Measurements from ENCODE around the gene ARHGAP27.
"Not testable (repeated sequence)": the region's sequence is repeated elsewhere in the genome, so short reads cannot be mapped to it uniquely, and the experiment has no call there.

The ARHGAP27 gene

DNA sequence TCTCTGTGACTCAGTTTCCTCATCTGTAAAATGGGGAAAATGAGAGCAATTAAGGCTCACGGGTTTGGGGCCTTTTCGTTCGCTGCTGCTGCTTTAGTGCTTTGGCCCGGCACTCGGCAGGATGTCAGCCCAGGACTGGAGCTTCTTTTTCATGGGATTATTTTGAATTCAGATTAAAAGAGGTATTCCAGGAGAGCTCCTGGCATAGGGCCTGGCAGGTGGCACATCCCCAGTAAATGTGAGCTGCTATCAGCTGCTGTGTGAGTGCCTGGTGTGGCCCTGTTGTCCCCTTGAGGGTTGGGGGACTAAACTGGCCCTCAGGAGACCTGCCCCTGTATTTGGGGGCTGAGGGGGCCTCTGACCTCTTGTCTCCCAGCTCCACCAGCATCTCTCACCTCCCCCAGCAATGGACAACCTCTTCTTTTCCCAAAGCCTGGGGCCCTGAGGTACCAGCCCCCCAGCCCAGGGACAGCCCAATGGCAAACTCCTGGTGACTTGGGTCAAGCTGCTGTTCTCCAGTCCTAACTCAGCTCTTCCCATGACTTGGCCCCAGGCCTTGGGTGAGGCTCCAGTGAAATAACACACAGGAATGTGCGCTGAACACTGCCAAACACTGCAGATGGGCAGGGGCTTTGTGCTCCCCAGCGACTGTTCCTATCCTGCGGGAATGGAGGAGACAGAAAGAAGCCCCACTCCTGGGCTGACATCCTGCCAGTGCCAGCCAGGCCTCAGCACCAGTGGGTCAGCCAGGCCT lies 14.4 kb upstream of the ARHGAP27 start:
- not testable (repeated sequence) for DNase-seq

DNA sequence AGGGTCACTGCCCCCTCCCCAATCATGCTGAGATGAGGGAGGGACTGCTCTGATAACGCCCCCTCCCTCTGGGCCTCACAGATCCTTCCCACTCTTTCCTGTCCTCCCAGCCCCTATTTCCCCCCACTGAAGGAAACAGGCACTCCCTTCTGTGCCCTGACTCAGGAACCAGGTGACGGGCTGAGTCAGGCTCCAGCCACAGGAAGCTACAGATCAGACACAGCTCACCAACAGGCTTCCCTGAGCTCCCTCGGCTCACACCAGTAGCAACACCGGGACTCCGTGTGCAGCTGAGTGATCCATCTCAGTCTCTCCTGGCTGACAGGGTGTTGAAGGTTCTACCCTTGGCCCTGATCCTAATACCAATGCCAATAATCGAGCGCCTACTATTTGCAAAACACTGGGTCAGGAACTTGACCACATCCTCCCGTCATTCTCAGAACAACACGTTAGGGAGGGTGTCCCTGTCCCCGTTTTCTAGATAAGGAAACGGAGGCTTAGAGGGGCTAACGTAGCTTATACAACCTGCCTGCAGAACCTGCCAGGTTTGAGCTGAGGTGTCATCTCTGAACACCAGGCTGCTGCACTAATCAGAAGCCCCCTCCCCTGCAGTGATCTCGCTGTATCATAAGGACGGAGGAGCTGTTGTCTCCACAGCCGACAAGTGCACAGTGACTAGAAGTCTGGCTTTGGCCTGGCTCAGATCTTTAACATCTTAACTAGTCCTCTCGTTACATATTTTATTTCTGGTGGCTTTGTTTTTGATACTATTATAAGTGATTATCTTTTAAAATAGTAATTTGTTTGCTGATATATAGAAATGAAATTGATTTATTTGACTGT lies 13.5 kb upstream of the ARHGAP27 start:
- DNase-seq = peak; percentile 31 to 48

DNA sequence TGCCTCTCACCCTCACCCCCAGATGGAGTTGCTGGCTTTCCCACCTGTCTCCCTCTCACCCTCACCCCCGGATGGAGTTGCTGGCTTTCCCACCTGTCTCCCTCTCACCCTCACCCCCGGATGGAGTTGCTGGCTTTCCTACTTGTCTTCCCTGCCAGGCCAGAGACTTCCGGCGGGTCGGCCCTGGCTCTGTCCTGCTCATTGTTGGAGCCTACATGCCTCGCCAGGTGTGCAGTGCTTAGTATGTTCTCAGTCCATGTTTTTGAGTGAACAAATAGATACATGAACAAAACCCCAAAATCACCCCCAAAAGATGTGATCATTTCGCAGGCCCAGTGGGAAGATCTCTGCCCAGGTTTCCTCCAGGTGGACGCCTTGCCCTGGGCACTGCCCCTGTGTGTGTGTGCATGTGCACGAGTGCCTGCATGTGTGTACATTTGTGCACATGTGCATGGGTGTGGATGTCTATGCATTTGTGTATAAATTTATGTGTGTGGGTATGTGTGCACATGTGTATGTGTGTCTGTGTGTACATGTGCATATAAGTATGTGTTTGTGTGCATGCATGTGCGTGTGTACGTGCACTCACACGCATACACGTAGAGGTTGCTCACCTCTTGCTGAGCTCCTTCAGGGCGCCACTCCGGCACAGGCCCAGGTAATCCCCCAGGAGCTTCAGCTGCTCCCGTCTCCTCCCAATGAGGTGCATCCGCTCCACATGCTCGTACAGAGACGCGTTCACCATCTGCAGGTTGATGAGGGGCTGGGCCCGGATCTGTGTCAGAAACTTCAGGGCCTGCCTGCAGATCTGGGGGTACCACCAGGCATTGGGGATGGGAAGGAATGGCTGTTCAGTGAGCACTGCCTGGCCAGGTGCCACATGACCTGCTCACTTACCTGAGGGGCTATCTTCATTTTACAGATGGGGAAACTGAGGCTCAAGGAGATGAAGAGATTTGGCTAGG lies 12.5 kb upstream of the ARHGAP27 start:
- DNase-seq = not testable (repeated sequence)

DNA sequence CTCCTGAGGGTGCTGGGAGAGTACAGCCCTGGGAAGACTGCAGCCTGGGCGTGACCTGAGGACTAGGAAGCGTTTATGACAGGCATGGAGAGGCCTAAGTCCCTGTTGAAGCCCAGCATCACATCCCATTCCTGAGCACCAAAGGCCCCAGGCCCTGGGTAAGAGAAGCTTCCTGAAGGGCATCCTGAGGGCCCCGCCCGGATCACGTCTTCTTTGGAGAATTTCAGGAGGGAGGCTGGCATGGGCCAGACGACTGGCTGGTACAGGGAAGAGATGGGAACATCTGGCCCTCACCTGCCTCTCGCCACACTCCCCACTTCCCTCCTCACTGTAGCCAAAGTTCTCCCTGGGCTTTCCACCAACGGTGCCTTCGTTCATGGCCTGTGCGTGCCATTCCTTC lies 11.6 kb upstream of the ARHGAP27 start:
- DNase-seq = not testable (repeated sequence)

DNA sequence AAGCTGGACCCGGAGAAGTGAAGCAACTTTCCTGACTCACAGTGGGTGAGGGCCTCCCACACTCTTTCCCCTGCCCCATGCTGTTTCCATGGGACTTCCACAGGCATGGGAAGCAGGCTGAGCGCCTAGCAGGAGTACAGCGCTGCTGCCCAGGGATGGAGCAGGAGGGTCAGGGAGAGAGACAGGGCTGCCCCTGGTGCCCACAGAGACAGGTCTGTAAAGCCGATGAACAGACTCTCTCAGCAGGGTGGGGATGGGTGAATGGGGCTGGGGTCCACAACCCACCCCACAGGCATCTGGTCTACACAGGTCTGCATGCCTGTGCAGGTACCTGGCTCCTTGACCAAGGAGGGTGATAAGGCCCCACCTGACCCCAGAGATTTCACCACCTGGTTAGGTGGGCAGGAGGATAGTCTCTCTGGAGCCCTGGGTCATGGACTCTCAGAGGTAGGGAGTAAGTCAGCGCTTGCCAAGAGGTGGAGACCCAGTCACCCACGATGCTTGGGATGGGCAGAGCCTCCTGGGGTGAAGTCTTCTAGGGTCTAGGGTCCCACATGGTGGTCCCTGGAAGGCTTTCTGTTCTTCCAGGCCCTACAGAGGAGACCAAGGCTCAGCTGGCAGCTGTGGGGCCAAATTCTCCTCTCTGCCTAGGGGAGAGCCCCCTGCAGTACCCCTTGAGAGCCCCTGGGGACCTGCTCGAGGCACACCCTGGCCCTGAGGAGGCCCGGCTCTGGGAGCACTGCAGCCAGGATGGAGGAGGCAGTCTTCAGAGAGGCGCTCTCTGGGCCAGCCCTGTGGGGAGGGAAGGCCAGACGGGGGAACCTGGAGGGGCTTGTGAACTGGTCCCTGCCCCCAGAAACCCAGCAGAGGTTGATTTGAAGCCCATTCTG lies 10.9 kb upstream of the ARHGAP27 start:
- DNase-seq = not testable (repeated sequence)

DNA sequence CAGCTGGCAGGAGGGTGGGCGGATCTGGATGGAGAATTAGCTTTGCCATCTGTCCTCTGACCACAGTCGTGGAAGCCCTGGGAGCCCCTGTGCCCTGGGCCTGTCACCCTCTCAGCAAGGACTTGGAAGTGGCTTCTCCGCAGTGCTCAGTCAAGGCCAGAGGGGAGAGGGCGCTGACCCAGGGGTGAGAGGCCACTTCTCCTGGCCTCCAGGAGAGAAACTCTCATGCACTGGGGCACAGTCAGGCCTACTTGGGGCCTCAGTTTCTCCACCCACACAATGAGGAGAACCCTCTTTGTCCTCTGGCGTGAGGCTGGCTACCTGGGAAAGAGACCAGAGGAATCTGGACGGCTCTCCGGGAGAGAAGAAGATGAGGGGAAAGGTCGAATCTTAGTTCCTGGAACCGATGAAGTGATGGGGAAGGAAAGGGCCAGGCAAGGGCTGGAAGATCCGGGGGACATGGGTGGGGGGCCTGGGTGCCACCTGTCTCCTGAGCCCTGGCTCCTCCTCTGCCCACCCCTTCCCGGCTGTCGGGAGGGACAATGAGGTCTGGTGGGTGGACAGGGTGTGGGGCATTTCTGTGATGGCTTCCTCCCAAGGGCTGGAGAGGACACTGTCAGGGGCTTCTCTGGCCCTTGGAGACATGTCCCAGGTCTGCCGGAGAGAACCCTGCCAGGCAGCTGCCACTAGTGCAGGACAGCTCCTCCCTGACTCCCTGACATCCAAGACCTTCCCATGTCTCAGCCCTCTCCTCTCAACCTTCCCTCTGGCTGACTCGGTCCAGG lies 9.0 kb upstream of the ARHGAP27 start:
- no peak for DNase-seq

DNA sequence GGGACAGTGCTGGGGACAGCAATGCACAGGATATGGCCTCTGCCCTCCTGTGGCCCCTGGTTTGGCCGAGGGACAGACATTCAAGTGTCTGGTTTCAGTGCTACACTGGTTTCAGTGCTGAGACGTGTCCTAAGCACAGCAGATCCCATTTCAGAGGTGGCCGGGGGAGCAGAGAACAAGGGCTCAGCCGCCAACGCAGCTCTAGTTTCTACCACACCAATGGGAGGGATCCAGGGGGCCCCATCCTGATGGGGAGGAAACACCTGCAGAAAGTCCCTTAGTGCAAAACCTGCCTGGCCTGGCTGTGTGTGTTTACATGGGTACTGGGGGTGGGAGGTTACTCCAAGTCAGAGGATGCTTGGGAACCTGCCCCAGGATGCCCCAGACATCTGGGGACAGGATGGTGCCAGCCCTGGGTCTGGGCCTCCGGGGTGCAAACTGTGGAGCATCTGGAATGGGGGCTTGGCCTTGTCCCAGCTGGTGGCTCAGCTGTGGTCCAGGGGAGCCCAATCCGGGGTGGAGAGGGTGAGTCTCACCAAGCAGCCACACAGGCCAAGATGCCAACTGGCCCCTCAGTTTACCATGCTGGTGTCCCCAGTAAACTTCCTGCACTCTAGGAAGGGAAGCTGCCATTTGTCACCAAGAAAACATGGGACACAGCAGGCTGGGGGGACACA lies 8.3 kb upstream of the ARHGAP27 start:
- not testable (repeated sequence) for DNase-seq

DNA sequence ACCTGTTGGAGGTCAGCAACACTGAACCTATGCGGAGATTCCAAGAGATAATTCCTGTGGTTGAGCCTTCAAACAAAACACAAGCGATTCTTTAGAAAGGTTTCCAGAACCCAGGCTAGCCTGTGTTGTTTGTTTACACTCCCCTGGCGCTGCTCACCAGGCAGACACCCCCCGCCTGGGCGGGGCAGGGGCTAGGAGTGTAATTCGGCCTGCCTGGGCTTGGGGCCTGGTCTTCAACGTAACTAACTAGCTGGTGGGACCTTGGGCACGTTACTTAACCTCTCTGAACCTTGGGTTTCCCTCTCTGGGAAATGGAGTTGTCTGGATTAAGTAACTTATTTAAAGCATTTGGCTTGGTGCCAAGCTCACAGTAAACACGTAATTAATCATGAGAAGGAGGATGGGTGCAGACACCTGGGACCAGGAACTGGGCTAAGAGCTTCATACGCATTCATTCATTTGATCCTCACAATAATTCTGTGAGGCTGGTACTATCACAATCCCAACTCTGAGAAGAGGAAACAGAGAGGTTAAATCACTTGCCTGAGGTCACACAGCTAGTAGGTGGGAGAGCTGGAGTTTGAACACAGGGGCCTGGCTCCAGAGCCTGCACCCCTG lies 7.6 kb upstream of the ARHGAP27 start:
- DNase-seq = no peak

DNA sequence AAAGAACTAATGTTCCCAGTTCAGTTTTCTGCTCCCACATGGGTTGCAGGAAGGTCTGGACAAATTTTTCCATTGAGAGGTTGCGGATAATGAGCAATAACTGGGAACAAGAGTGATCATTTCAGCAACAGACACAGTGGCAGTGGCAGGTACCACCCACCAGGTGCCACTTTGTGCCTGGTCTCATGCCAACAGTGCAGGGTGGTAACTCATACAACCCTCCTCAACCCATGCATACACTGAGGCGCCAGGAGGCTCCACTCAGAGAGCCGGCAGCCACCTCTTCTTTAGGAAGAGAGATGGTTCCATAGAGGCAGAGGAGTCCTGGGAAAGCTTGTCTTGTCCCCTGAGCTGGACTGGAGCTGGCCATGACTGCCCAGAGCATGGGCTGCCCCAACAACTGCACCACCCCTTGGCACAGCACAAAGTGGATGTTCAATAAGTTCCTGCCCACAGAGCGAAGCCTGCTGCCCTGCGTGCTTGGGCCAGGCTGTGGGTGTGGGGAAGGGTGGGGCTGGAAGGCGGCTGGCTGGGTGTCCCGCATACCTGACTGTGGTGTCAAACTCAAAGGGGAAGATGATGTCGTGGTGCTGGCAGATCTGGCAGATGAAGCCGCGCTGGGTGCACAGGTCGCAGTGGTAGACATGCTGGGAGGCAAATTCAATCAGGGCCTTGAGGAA lies 6.4 kb upstream of the ARHGAP27 start:
- DNase-seq = no peak

DNA sequence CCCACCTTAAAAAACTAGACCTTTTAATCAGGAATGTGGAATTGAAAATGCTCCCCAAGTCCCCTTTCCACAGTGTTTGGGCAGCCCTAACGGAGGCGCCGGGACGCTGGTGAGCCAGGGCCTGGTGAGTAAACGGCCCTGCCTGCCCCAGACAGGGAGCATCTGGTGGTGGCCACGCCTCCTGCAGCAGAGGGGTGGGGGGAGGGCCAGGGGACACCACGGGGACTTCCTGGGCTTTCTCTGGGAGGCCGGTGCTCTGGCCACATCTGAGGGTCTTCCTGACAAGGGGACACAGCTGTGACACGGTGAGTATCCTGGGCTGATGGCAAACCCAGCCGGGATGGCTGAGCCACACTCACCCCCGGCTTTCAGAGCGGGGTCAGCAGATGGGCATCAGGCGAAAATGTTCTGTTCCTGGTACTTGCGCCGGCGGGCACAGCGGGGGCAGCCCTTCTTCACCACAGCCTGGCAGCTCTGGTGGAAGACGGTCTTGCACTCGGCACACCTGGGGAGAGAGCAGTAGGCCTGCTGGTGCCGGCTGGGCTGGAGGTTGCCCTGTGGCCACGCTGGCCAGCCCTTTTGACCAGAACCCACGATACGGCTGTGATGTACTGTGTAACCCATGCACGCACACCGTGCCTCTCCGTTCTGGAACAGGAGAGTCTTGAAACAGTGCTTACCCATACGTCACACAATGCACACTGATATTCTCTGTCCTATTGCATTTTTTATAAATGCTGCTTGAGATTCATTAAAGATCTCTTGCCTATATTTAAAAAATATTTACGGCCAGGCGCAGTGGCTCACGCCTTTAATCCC lies 5.0 kb upstream of the ARHGAP27 start:
- no peak for DNase-seq

DNA sequence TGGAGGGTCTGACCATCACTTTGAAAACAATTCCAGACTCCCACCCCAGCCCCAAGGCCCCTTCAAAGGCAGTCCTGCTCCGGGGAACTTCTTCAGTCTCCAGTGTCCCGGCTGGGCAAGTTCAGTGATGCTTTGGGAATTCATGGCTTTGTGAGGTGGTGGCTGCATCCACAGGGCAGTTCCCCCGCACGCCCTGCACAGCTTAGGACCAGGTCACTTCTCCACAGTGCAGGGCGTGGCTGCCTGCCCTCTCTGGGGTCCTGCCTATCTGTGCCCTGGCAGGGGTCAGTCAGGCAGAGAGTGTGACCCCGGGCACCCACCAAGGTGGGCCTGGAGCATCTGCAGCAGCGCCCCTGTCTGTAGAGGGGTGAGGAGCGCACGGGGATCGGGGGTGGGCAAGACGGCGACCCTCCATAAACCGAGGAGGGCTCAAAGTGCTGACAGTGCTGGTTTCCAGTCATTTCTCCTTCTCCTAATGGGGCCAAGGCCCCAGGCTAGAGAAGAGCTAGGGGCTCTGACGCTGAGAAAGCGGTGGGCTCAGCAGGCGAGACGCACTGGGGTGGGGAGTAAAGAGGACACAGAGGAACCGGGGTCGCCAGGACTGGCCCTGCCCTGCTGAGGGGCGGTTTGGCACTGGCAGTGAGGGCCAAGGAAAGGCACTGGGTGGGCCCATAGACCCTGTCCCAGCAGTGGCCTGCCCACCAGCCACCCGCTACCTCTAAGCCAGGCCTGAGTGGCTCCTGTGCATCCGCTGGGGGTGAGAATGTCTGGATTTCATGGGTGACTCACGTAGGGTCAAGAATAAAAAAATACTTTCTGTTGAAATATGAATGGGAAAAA lies 4.2 kb upstream of the ARHGAP27 start:
- no peak for DNase-seq

DNA sequence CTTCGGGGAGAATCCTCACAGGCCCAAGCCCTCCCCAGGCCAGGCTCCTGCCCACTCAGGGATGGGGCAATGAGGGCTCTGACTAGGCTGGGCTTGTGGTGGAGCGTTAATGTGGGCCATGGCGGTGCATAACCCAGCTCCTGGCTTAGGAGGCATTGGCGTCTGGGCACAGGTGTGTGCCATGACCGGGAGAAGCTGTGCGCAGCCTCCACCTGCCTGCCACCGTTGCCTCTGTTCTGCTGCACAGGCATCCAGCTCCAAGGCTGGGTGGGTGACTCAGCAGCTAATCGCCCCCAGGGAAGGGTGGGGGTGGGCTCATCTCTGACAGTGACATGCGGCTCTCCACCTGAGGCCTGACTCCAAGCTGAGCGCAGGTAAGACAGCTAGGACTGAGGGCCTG lies 3.5 kb upstream of the ARHGAP27 start:
- DNase-seq = no peak

DNA sequence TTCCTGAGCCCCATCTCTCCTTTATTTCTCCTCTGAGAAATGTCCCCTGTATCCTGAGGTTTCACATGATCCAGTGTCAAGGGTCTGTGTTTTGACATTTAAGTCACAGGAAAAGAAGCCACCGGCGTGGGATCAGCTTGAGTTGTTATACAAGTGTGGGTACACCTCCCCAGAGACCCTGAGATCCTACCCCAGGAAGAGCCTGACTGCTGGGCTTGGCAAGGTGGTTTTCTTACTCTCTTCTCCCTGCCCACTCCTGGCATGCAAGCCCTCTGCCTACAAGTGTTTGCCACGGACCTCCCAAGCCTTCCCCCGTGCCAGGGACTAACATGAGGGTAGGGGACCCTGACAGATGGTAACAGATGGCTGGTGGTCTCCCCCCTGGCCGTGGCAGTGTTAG lies 2.8 kb upstream of the ARHGAP27 start:
- DNase-seq = no peak

DNA sequence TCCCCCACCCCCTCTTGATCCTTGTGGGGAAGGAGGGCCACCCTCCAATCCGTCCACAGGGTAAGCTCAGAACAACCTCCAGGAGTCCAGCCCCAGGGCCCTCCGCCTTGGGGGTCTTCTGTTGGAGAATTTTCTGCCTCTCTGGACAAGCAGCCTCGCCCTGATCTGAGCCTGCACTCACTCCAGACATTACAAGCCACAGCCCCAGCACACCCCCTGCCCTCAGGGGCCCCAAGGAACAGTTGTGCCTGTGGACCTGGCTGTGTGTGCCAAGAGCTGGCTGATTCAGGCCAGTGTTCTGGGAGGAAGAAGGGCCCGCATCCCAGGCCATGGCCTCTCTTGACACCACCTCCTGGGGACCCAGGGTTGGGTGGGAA lies 477 bp upstream of the ARHGAP27 start:
- no peak for DNase-seq

DNA sequence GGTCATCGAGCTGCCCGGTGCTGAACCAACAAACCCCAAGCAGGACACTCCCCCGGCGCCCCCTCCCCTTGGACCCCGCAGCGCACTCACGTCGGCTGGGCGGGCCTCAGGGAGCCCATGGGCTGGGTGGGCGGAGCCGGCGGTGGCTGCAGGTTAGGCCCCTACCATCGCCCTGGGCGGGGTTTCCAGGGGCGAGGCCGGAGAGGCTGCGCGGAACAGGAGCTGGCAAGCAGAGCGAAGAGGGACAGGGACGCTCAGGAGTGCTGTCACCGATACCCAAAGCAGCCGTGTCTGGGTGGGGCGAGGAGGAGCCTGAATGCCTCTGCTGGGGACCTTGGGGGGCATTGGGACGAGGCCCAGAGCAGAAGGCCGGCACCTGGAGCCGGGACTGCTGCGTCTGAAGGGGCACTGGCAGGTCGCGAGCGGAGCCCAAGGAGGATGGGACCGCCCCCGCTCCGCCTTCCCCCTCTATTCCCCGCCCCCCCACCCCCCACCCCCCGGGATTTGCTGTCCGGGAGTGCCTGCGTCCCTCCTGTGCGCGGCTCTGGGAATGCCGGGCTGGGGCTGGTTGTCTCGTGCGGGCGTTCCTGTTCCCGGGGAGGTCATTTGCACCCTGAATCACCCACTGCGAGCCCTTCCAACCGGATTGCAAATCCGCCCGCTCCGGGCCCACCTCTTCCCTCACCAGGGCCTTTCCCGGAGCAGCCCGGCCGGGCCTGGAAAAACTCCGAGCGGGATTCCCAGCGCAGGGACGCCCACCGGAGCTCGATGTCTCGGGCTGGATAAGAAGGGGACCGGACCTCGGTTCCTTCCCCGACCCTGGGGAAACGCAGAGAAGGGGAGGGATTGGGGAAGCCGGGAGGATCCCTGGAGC lies 902 bp downstream of the ARHGAP27 start:
- DNase-seq = peak; percentile 66 to 84

DNA sequence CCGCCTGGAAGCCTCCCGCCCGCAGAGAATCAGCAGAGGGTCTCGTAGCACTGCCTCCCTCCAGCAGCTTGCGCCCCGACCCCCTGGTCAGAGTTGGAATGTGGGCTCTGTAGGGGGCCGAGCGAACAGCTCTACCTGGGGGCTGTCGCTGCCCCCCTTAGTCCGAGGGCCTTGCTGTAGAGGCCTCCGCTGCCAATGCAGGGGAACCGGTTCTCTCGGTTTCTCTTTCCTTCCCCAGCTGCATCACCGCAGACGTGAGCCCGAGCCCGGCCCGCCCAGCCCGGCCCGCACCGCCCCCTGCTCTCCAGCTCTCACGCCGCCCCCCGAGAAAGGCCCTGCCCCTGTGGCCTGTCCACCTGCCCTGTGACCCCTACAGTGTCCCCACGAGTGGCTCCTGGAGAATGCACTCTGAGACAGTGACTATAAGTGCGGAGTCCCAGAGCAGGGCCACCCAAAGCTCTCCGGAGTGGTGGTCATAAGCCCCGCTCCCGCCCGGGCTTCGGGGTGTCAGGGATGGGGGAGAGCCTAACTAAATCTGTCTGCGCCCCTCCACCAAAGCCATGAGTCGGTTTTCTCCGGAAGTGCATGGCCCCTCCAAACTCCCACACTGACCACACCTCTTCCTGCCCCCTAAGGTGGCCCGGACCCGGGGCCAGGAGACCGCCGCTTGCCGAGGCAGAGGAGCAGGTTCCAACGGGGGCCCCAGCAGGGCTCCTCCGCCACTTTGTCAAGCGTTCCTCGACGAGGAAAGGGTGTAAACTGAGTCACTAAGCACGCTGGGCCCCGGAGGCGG lies 1.7 kb downstream of the ARHGAP27 start:
- DNase-seq = no peak

All from SW 1271 (cell line).